ENCODE measurements around the gene VAV3.

The VAV3 gene

GRCh38 chr1:107643766-107644165, 321.2 kb downstream of the VAV3 start:
- no peak for DNase-seq (ENCODE audit: low read depth)

- DNase-seq (ENCODE audit: low read depth) = no peak
Measured at GRCh38 chr1:107640207-107640606, 324.8 kb downstream of the VAV3 start.

GRCh38 chr1:107637101-107637500, 327.9 kb downstream of the VAV3 start:
- no peak for DNase-seq (ENCODE audit: low read depth)

GRCh38 chr1:107633596-107633995, 331.4 kb downstream of the VAV3 start:
- DNase-seq (ENCODE audit: low read depth) = no peak

- no peak for DNase-seq (ENCODE audit: low read depth)
Measured at GRCh38 chr1:107626073-107626796, 338.7 kb downstream of the VAV3 start.

- DNase-seq (ENCODE audit: low read depth) = no peak
Measured at GRCh38 chr1:107625405-107626029, 339.5 kb downstream of the VAV3 start.

GRCh38 chr1:107623431-107623830, 341.5 kb downstream of the VAV3 start:
- DNase-seq (ENCODE audit: low read depth) = no peak

- DNase-seq (ENCODE audit: low read depth) = no peak
Measured at GRCh38 chr1:107622966-107623365, 342.0 kb downstream of the VAV3 start.

- no peak for DNase-seq (ENCODE audit: low read depth)
Measured at GRCh38 chr1:107622535-107622934, 342.4 kb downstream of the VAV3 start.

- DNase-seq (ENCODE audit: low read depth) = no peak
Measured at GRCh38 chr1:107620753-107621152, 344.2 kb downstream of the VAV3 start.

GRCh38 chr1:107618539-107618938, 346.4 kb downstream of the VAV3 start:
- DNase-seq (ENCODE audit: low read depth) = no peak

- DNase-seq (ENCODE audit: low read depth) = no peak
Measured at GRCh38 chr1:107617921-107618320, 347.1 kb downstream of the VAV3 start.

GRCh38 chr1:107617456-107617855, 347.5 kb downstream of the VAV3 start:
- DNase-seq (ENCODE audit: low read depth) = no peak

- no peak for DNase-seq (ENCODE audit: low read depth)
Measured at GRCh38 chr1:107609808-107610207, 355.2 kb downstream of the VAV3 start.

- DNase-seq (ENCODE audit: low read depth) = no peak
Measured at GRCh38 chr1:107604825-107605224, 360.2 kb downstream of the VAV3 start.

GRCh38 chr1:107600607-107601160, 364.3 kb downstream of the VAV3 start:
- DNase-seq (ENCODE audit: low read depth) = no peak

- no peak for DNase-seq (ENCODE audit: low read depth)
Measured at GRCh38 chr1:107599220-107599619, 365.8 kb downstream of the VAV3 start.

GRCh38 chr1:107597290-107597689, 367.7 kb downstream of the VAV3 start:
- DNase-seq (ENCODE audit: low read depth) = no peak

GRCh38 chr1:107594536-107594935, 370.4 kb downstream of the VAV3 start:
- DNase-seq (ENCODE audit: low read depth) = no peak

- no peak for DNase-seq (ENCODE audit: low read depth)
Measured at GRCh38 chr1:107593501-107594209, 371.3 kb downstream of the VAV3 start.

- DNase-seq (ENCODE audit: low read depth) = no peak
Measured at GRCh38 chr1:107590900-107591622, 373.9 kb downstream of the VAV3 start.

- DNase-seq (ENCODE audit: low read depth) = no peak
Measured at GRCh38 chr1:107590087-107590486, 374.9 kb downstream of the VAV3 start.
